Measurements from ENCODE around the gene NRG3. TPM values are rescaled to one million over a fixed set of nuclear protein-coding genes. Genes with fewer than 3 reads are reported as not detected.

Gene NRG3
- total RNA-seq, 1 experiment from 2014 or later, result not detected

- TF ChIP-seq, protein P1, sequence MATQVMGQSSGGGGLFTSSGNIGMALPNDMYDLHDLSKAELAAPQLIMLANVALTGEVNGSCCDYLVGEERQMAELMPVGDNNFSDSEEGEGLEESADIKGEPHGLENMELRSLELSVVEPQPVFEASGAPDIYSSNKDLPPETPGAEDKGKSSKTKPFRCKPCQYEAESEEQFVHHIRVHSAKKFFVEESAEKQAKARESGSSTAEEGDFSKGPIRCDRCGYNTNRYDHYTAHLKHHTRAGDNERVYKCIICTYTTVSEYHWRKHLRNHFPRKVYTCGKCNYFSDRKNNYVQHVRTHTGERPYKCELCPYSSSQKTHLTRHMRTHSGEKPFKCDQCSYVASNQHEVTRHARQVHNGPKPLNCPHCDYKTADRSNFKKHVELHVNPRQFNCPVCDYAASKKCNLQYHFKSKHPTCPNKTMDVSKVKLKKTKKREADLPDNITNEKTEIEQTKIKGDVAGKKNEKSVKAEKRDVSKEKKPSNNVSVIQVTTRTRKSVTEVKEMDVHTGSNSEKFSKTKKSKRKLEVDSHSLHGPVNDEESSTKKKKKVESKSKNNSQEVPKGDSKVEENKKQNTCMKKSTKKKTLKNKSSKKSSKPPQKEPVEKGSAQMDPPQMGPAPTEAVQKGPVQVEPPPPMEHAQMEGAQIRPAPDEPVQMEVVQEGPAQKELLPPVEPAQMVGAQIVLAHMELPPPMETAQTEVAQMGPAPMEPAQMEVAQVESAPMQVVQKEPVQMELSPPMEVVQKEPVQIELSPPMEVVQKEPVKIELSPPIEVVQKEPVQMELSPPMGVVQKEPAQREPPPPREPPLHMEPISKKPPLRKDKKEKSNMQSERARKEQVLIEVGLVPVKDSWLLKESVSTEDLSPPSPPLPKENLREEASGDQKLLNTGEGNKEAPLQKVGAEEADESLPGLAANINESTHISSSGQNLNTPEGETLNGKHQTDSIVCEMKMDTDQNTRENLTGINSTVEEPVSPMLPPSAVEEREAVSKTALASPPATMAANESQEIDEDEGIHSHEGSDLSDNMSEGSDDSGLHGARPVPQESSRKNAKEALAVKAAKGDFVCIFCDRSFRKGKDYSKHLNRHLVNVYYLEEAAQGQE (IDR thresholded peaks at IDR 0.05; ENCODE audit: low read depth), result no peak
- TF ChIP-seq ZFX (IDR thresholded peaks at IDR 0.05) (no peak), TCF7L2 (IDR thresholded peaks at IDR 0.05; ENCODE audit: borderline replicate concordance, extremely low read depth, insufficient read depth, insufficient read length) (no peak), YY1 (IDR thresholded peaks at IDR 0.05; ENCODE audit: extremely low read depth, insufficient replicate concordance, low read depth, low read length) (no peak), EGR1 (IDR thresholded peaks at IDR 0.05; ENCODE audit: low read depth) (no peak)
Measured at GRCh38 chr10:82660205-82660604, 785.2 kb downstream of the NRG3 start (continued).

GRCh38 chr10:82660986-82661385, 786.0 kb downstream of the NRG3 start:
- ChIA-PET CTCF (no interaction called here), RAD21 (ENCODE audit: low non-redundant PET in 1 of 2, low total read pairs in 2 of 2, uncharacterized antibody in 2 of 2, unreplicated experiment in 2 of 2) (no interaction called here), POLR2A (no interaction called here)
- Histone ChIP-seq H4K20me1 (ENCODE audit: insufficient read depth) (no peaks in the 10 kb centered on the region), H3K4me3 (replicated peaks in 1 of 2; ENCODE audit: low read depth in 1 of 2, low read length in 2 of 2) (no peak overlapping the region), H3K4me2 (ENCODE audit: low read length) (no peak overlapping the region), H3K27me3 (ENCODE audit: insufficient read depth, low read length) (no peaks in the 10 kb centered on the region), H3K79me2 (ENCODE audit: insufficient read depth, low read length) (no peaks in the 10 kb centered on the region), H2AFZ (ENCODE audit: low read depth, low read length, poor library complexity, severe bottlenecking) (no peak overlapping the region), H3K4me1 (ENCODE audit: control insufficient read depth in 1 of 2, insufficient read depth in 2 of 2, low read length in 2 of 2) (no peaks in the 10 kb centered on the region), H3K36me3 (ENCODE audit: control insufficient read depth in 1 of 2, insufficient read depth in 2 of 2, low read length in 2 of 2) (no peaks in the 10 kb centered on the region), H3K27ac (ENCODE audit: low read depth, low read length) (no peak overlapping the region), H3K9me2 (ENCODE audit: insufficient read depth) (no peaks in the 10 kb centered on the region), H3K9ac (ENCODE audit: low read length) (no peak overlapping the region), H3K9me3 (ENCODE audit: control insufficient read depth in 1 of 2, insufficient read depth in 1 of 2, low read depth in 1 of 2, low read length in 2 of 2) (peaks cover 0 to 20% of the 10 kb centered on the region in 2 experiments; a peak in 2 of 4 replicates)
- DNase-seq (ENCODE audit: low read depth, low spot score), result no peak
- BruUV-seq (replicated peaks), result no TSS peak
- ATAC-seq, result no peak
- intact Hi-C loops (cut with micrococcal nuclease), result no loop called here
- TF ChIP-seq SP1 (IDR thresholded peaks at IDR 0.05; ENCODE audit: low read depth) (no peak), SRF (IDR thresholded peaks at IDR 0.05; ENCODE audit: low read depth) (no peak), EGR1 (IDR thresholded peaks at IDR 0.05; ENCODE audit: low read depth) (no peak), EZH2 (IDR thresholded peaks at IDR 0.05) (no peak), CBX3 (IDR thresholded peaks at IDR 0.05; ENCODE audit: low read depth) (no peak), CEBPB (IDR thresholded peaks at IDR 0.05; ENCODE audit: low read depth) (no peak), POLR2A (IDR thresholded peaks at IDR 0.05; ENCODE audit: borderline replicate concordance, extremely low read depth, insufficient read depth, insufficient read length) (no peak), MAX (IDR thresholded peaks at IDR 0.05) (no peak), YY1 (IDR thresholded peaks at IDR 0.05; ENCODE audit: extremely low read depth, insufficient replicate concordance, low read depth, low read length) (no peak), SIN3A (IDR thresholded peaks at IDR 0.05; ENCODE audit: low read depth) (no peak), JUND (IDR thresholded peaks at IDR 0.05) (no peak), CTCF (IDR thresholded peaks at IDR 0.05 in 2 of 3, conservative IDR thresholded peaks at IDR 0.05 in 1 of 3; ENCODE audit: borderline replicate concordance in 1 of 3, insufficient read depth in 1 of 3, low read depth in 2 of 3, low read length in 2 of 3) (no peak)
- TF ChIP-seq, protein P2, sequence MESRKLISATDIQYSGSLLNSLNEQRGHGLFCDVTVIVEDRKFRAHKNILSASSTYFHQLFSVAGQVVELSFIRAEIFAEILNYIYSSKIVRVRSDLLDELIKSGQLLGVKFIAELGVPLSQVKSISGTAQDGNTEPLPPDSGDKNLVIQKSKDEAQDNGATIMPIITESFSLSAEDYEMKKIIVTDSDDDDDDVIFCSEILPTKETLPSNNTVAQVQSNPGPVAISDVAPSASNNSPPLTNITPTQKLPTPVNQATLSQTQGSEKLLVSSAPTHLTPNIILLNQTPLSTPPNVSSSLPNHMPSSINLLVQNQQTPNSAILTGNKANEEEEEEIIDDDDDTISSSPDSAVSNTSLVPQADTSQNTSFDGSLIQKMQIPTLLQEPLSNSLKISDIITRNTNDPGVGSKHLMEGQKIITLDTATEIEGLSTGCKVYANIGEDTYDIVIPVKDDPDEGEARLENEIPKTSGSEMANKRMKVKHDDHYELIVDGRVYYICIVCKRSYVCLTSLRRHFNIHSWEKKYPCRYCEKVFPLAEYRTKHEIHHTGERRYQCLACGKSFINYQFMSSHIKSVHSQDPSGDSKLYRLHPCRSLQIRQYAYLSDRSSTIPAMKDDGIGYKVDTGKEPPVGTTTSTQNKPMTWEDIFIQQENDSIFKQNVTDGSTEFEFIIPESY (IDR thresholded peaks at IDR 0.05; ENCODE audit: extremely low read depth, insufficient replicate concordance, low read length), result no peak
